Measurements from ENCODE around the gene TUBB4B. TPM values are rescaled to one million over a fixed set of nuclear protein-coding genes. Genes with fewer than 3 reads are reported as not detected.

The TUBB4B gene
- total RNA-seq, 1 donor from 2014 or later = 245 TPM

GRCh38 chr9:137204731-137205125 is 36.4 kb upstream of the TUBB4B start:
- H3K27me3 Mint-ChIP-seq = no peaks in the 10 kb centered on the region
- TF ChIP-seq CTCF (IDR thresholded peaks at IDR 0.05; ENCODE audit: unreplicated experiment) = no peak
- H3K4me3 Mint-ChIP-seq (ENCODE audit: low read depth) = peak overlapping the region; percentile 93
- DNase-seq (ENCODE audit: low spot score, unreplicated experiment) = no peak
- peaks cover 3% of the 10 kb centered on the region for H3K36me3 Mint-ChIP-seq (ENCODE audit: insufficient read depth)
- peak overlapping the region; percentile 93 for H3K27ac Mint-ChIP-seq
- H3K4me1 Mint-ChIP-seq (ENCODE audit: low read depth) = peaks cover 25% of the 10 kb centered on the region
- H3K9me3 Mint-ChIP-seq (ENCODE audit: low read depth) = no peaks in the 10 kb centered on the region

GRCh38 chr9:137205126-137206069 is 35.7 kb upstream of the TUBB4B start, which contains the start of the genes NDOR1 and TMEM203:
Gene NDOR1 (plus strand): TSS chr9:137205700. CDS start chr9:137205778, 78 bp downstream.
Gene TMEM203 (minus strand): TSS chr9:137205648. CDS start chr9:137205414, 234 bp downstream.
- H3K27me3 Mint-ChIP-seq = no peaks in the 10 kb centered on the region
- peaks cover 25% of the 10 kb centered on the region for H3K4me1 Mint-ChIP-seq (ENCODE audit: low read depth)
- DNase-seq (ENCODE audit: low spot score, unreplicated experiment) = peak; percentile 88
- no peak for TF ChIP-seq CTCF (IDR thresholded peaks at IDR 0.05; ENCODE audit: unreplicated experiment)
- H3K9me3 Mint-ChIP-seq (ENCODE audit: low read depth) = no peaks in the 10 kb centered on the region
- H3K27ac Mint-ChIP-seq = peak within 1 kb of the TSS; percentile 93
- H3K4me3 Mint-ChIP-seq (ENCODE audit: low read depth) = peak within 1 kb of the TSS; percentile 93
- peaks cover 3% of the 10 kb centered on the region for H3K36me3 Mint-ChIP-seq (ENCODE audit: insufficient read depth)

GRCh38 chr9:137206602-137207001 is 34.5 kb upstream of the TUBB4B start:
- DNase-seq (ENCODE audit: low spot score, unreplicated experiment) = no peak
- H3K27ac Mint-ChIP-seq = peak overlapping the region; percentile 92
- peaks cover 5% of the 10 kb centered on the region for H3K36me3 Mint-ChIP-seq (ENCODE audit: insufficient read depth)
- no peaks in the 10 kb centered on the region for H3K9me3 Mint-ChIP-seq (ENCODE audit: low read depth)
- TF ChIP-seq CTCF (IDR thresholded peaks at IDR 0.05; ENCODE audit: unreplicated experiment) = no peak
- H3K4me3 Mint-ChIP-seq (ENCODE audit: low read depth) = peak overlapping the region; percentile 93
- H3K27me3 Mint-ChIP-seq = no peaks in the 10 kb centered on the region
- peaks cover 21% of the 10 kb centered on the region for H3K4me1 Mint-ChIP-seq (ENCODE audit: low read depth)

GRCh38 chr9:137211532-137211931 is 29.6 kb upstream of the TUBB4B start:
- Mint-ChIP-seq H3K27me3 (no peaks in the 10 kb centered on the region), H3K27ac (no peak overlapping the region), H3K4me1 (ENCODE audit: low read depth) (peaks cover under 1% of the 10 kb centered on the region), H3K36me3 (ENCODE audit: insufficient read depth) (peaks cover 6% of the 10 kb centered on the region), H3K9me3 (ENCODE audit: low read depth) (no peaks in the 10 kb centered on the region), H3K4me3 (ENCODE audit: low read depth) (no peak overlapping the region)
- DNase-seq (ENCODE audit: low spot score, unreplicated experiment) = no peak
- no peak for TF ChIP-seq CTCF (IDR thresholded peaks at IDR 0.05; ENCODE audit: unreplicated experiment)

- TF ChIP-seq CTCF (IDR thresholded peaks at IDR 0.05; ENCODE audit: unreplicated experiment) = no peak
- no peaks in the 10 kb centered on the region for H3K27me3 Mint-ChIP-seq
- H3K4me3 Mint-ChIP-seq (ENCODE audit: low read depth) = no peak overlapping the region
- peaks cover 4% of the 10 kb centered on the region for H3K36me3 Mint-ChIP-seq (ENCODE audit: insufficient read depth)
- peaks cover 1% of the 10 kb centered on the region for H3K4me1 Mint-ChIP-seq (ENCODE audit: low read depth)
- no peak overlapping the region for H3K27ac Mint-ChIP-seq
- no peak for DNase-seq (ENCODE audit: low spot score, unreplicated experiment)
- no peaks in the 10 kb centered on the region for H3K9me3 Mint-ChIP-seq (ENCODE audit: low read depth)
These were observed 28.6 kb upstream of the TUBB4B start for GRCh38 chr9:137212520-137212919.
